ENCODE results near the gene RAP1GAP.

DNA sequence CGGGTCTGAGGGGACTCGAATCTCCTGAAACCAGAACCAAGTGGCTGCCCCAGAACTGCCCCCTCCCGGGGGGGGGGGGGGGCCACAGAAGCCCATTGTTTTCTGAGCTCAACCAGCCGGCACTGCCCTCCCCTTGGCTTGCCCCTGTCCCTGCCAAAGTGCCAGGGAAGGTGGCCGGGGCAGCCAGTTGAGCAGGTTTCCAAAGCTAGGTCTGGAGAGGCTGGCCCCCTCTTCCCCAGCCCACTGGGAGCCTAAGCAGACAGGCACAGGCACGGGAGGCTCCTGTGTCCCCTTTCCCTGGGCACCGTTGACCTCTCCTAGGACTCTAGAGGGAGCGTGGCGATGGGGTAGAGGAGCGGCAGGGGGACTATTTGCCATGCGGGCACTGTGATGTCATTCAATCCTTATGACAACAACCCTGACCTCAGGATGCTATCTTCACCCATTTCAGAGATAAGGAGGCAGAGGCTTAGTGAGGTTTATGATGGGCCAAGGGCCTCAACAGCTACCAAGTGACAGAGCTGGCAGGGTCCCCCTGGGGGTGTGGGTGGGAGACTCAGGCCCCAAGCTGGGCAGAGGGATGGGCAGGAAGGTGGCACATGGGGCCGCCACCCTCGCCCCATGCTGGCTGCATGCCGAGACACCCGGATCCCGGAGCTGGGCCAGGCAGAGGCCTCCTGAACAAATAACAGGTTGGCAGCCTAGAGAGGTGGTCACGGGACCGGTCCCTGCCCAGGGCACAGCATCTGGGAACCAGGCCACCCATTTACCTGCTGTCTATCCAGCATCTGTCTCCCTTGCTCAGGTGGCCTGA lies 35.0 kb downstream of the RAP1GAP start:
- TF ChIP-seq RFX5 (IDR thresholded peaks at IDR 0.05) (no peak), POLR2A (IDR thresholded peaks at IDR 0.05; ENCODE audit: low read length) (no peak), HEYL (CRISPR knock-in tag; IDR thresholded peaks at IDR 0.05) (no peak), TP53 (CRISPR knock-in tag; IDR thresholded peaks at IDR 0.05) (no peak)

Measured in A549 (cell line).